NCI-H146 treated with DMSO at 0.1 percent for 48 hours (cell line): Measurements from ENCODE around the gene HLF.

Source experiments
- DNase-seq: peaks from one replicate; lab custom pipeline; 2025; ENCODE audit not compliant: unreplicated experiment; lab: John Stamatoyannopoulos, UW

The HLF gene, protein sequence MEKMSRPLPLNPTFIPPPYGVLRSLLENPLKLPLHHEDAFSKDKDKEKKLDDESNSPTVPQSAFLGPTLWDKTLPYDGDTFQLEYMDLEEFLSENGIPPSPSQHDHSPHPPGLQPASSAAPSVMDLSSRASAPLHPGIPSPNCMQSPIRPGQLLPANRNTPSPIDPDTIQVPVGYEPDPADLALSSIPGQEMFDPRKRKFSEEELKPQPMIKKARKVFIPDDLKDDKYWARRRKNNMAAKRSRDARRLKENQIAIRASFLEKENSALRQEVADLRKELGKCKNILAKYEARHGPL

DNA sequence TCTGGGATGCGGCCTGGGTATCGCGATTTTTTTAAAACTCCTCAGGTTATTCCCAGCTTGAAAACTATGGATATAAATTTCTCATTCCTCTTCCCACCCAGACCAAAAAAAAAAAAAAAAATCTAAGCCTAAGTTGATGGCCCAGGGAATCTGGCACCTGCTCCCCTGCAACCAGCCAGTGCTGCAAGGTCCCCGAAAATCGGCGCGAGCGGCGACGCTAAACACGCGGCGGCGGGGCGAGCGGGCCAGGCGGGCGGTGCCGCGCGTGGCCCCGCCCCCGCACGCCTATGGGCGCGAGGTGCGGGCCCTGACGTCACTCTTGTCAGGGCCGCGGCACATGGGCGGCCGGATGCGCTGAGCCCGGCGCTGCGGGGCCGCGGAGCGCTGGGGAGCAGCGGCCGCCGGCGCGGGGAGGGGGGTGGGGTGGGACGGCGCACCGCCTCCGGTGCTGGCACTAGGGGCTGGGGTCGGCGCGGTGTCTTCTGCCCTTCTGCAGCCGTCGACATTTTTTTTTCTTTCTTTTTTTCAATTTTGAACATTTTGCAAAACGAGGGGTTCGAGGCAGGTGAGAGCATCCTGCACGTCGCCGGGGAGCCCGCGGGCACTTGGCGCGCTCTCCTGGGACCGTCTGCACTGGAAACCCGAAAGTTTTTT is at the start of gene HLF:
TSS of gene HLF (plus strand) at position 316 of the 654 bp plus-strand sequence. CDS start 525 bp downstream, outside the sequence.
- peak; percentile 4 for DNase-seq

DNA sequence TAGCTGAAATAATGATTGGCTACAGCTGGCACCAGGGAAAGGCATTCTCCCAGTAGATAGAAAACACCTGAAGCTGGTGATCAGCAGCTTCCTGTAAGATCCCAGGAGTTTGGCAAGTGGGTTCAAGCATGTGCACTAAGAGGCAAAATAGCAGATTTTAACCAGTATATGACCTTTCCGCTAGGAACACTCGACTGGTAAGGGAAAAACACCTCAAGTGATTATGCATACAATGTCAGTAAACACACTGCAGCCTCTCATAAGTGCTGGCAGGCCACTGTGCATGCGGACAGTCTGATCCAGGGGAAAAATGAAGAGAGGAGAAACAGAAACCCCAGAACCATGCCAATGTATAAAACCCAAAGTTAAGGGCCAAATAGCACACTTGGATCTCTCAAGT is 49.0 kb upstream of the HLF start:
- no peak for DNase-seq

DNA sequence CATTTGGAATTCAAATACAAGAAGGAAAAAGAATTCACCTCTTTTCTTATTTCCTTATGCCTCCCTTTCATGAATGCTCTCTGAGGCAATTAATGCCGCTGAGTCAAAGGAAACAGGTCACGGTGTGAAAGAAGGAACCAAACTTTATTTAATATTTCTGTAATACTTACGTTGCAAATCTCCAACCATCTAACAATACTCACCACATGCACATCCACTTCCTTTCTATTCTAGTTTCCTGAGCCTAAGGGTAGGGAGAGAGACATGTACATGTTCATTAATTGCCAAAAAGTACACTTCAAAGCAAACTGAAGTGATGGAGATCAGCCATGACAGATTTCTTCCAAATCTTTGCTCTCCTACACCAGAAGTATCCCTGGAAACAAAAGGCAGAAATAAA is 47.9 kb upstream of the HLF start:
- DNase-seq: no peak

- DNase-seq: no peak
These were observed 45.3 kb upstream of the HLF start for GRCh38 chr17:55219459-55219858.

DNA sequence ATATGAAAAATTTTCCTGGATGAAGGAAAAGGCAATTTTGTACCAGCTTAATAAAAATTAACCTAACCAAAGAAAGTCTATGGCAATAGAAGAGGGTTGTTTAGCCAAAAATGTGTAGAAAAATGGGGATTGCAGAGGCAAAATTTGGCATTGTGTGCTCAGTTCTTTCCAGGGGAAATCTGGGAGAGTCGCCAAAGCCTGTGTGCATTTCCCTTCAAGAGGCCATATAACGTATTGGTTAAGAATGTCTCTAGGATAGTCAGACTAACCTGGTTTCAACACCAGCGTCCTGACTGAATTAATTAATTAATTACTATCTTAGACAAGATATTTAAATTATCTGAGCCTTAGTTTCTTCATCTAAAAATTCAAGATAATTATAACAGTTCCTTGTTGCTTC is 44.8 kb upstream of the HLF start:
- DNase-seq: no peak

- no peak for DNase-seq
These were observed 41.2 kb upstream of the HLF start for GRCh38 chr17:55223524-55223923.

- DNase-seq: no peak
These were observed 40.0 kb upstream of the HLF start for GRCh38 chr17:55224746-55225145.

DNA sequence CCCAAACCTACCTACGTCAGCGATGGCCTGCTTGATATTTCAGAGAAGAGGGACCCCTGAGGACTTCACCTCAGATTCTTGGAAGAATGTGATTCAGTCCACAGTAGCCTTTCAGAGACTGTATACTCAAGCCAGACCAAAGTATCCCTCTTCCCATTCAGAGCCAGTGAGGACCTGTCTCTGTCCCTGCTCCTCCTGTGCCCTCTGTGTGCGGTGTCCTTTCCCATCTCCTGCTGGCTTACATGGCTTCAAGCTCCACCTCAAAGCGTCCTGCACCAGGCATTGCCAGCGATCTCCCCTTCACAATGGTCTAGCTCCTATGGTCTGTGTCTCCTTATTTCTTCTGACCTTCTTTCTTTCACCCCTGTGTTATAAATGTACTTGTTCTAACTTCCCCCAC is 39.5 kb upstream of the HLF start:
- no peak for DNase-seq

DNA sequence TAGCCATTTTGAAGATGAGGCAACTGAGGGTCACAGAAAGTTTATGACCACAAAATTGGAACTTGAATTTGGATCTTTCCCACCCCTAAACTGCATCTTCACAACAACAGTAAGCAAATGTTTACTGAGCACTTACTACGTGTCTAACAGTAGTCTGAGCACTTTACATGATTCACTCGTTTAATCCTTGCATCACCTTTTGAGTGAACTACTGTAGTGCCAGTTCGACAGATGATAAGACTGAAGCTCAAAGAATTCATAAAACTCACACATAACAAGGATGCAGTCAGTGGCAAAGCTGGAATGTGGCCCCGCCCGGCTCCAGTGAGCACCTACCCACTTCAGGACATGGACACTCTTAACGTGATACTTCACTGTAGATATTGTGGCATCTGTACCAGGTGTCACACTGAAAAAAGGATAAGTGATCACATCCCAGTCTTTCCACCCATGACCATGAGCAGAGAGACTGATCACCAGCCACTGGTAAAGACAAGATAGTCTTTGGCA is 36.0 kb upstream of the HLF start:
- DNase-seq: no peak

DNA sequence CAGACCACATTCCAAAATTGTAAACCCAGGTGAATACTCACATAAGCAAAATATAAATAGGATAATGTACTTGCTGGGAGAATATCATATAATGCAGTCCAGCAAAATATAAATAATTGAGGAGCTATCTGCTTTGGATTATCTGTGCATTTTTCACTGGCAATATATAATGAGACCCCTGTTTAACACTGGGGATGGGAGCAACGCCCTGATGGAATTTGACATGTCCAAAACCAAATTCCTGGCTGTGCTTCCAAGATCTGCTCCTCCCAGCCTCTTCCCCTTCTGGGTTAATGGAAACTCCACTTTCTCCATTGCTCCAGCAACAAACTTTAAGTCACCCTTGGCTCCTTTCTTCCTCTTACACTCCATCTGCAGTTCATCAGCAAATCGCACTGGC is 35.5 kb upstream of the HLF start:
- no peak for DNase-seq

GRCh38 chr17:55230716-55231115 is 34.0 kb upstream of the HLF start:
- DNase-seq: no peak

GRCh38 chr17:55233840-55234239 is 30.9 kb upstream of the HLF start:
- DNase-seq: no peak

- DNase-seq: no peak
These were observed 28.4 kb upstream of the HLF start for GRCh38 chr17:55236316-55236715.

- no peak for DNase-seq
These were observed 27.5 kb upstream of the HLF start for GRCh38 chr17:55237268-55237667.

DNA sequence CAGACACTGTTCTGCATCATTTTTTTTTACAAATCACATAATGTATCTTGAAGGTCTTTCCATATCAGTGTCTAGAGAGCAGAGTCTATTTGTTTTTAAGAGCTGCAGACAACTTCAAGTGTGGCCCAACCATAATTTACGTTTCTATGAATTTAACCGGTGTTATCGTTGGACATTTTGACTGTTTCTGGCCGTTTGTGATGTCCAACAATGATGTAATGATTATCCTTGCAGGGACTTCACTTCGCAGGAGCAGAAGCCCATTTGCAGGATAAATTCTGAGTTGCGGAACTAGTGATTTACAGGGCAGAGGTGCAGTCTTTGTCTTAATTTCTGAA is 26.9 kb upstream of the HLF start:
- peak; percentile 23 for DNase-seq

GRCh38 chr17:55238179-55238930 is 26.4 kb upstream of the HLF start:
- peak; percentile 82 for DNase-seq

- DNase-seq: peak; percentile 53
These were observed 25.8 kb upstream of the HLF start for GRCh38 chr17:55238931-55239297.

DNA sequence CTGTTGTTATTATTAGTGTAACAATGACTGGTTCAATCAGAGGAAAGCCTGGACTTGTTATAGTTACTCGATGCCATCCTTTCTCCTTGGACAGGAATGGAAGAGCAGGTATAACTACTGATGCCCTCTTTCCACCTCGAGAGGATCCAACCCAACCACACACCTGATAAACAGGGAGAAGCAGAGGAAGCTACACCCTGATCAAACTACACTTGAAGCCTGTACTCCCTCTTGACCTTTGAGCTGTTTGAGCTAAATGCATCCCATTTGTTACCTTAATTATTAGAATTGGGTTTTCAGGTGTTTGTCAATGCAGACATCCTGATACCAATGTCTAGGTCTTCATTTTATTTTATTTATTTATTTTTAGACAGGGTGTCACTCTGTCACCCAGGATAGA is 23.7 kb upstream of the HLF start:
- DNase-seq: no peak

DNA sequence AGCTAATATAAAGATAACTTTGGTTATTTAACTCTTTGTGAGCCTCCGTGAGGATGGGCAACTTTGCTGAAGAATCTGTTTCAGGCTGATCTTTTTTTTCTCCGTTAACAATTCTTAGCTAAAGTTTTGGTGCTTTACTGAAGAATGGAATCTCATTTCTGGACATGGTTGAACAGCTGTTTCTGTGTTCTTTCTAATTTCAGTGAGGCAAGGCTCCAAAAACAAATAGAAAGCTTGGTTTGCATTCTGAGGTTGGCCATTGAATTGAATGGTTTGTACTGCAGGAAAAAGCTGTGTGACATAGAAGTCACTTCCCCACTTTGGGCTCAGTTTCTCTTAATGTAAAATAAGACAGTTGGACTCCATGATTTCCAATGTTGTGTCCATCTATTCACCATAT is 22.3 kb upstream of the HLF start:
- no peak for DNase-seq

GRCh38 chr17:55245986-55246385 is 18.8 kb upstream of the HLF start:
- DNase-seq: no peak

DNA sequence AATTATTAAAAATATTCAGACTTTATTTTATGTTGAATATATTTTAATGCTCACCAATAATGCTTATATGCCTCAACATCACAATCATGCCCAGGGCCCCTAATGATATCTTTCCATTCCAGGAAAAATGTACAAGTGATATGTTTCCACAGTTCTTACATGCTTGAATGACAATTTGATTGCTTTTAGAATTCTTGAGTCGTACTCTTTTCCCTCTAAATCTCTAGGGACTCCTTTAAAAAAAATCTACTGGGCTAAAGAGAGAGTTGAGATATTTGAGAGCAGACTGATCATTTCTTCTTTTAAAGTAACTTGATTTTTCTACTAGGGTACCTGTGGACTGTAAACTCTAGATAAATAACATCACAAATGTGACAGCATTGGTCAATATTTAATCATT is 18.2 kb upstream of the HLF start:
- DNase-seq: no peak

- DNase-seq: no peak
These were observed 16.7 kb upstream of the HLF start for GRCh38 chr17:55248077-55248476.
